Measurements from ENCODE around the gene SMC1A. TPM values are rescaled to one million over a fixed set of nuclear protein-coding genes. Genes with fewer than 3 reads are reported as not detected.

The SMC1A gene
- total RNA-seq, 1 experiment from 2014 or later = 88.3 TPM

GRCh38 chrX:53357799-53358530, 64.5 kb downstream of the SMC1A start (continued):
- TF ChIP-seq, protein P1, sequence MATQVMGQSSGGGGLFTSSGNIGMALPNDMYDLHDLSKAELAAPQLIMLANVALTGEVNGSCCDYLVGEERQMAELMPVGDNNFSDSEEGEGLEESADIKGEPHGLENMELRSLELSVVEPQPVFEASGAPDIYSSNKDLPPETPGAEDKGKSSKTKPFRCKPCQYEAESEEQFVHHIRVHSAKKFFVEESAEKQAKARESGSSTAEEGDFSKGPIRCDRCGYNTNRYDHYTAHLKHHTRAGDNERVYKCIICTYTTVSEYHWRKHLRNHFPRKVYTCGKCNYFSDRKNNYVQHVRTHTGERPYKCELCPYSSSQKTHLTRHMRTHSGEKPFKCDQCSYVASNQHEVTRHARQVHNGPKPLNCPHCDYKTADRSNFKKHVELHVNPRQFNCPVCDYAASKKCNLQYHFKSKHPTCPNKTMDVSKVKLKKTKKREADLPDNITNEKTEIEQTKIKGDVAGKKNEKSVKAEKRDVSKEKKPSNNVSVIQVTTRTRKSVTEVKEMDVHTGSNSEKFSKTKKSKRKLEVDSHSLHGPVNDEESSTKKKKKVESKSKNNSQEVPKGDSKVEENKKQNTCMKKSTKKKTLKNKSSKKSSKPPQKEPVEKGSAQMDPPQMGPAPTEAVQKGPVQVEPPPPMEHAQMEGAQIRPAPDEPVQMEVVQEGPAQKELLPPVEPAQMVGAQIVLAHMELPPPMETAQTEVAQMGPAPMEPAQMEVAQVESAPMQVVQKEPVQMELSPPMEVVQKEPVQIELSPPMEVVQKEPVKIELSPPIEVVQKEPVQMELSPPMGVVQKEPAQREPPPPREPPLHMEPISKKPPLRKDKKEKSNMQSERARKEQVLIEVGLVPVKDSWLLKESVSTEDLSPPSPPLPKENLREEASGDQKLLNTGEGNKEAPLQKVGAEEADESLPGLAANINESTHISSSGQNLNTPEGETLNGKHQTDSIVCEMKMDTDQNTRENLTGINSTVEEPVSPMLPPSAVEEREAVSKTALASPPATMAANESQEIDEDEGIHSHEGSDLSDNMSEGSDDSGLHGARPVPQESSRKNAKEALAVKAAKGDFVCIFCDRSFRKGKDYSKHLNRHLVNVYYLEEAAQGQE (IDR thresholded peaks at IDR 0.05; ENCODE audit: low read depth) = no peak
- TF ChIP-seq RAD21 (IDR thresholded peaks at IDR 0.05; ENCODE audit: low read depth) = no peak
- TF ChIP-seq JUND (IDR thresholded peaks at IDR 0.05) = no peak
- no peak for TF ChIP-seq ZFX (IDR thresholded peaks at IDR 0.05)

DNA sequence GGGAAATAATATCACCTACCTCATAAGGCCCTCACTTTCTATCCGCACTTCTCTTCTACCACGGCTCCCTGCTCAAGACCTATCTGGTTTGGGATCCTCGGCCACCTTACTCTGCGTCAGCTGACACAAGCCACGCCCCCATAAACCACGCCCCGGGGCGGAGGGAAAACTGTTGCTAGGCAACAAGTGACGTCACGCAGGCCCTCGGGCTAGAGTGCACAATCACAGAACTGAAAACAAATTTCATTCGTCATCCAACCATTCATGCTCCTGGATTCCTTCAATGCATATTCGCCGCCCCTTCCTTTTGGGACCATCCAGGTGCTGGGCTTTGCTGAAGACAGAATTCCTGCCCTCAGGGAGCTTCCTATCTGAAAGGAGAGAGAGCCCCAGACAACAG, 66.3 kb downstream of the SMC1A start:
- Histone ChIP-seq H3K4me2 (ENCODE audit: low read length) (no peak overlapping the region), H3K9me3 (ENCODE audit: control insufficient read depth in 1 of 2, insufficient read depth in 1 of 2, low read depth in 1 of 2, low read length in 2 of 2) (no peaks in the 10 kb centered on the region), H3K27me3 (ENCODE audit: insufficient read depth, low read length) (no peaks in the 10 kb centered on the region), H3K4me1 (ENCODE audit: control insufficient read depth in 1 of 2, insufficient read depth in 2 of 2, low read length in 2 of 2) (no peaks in the 10 kb centered on the region), H4K20me1 (ENCODE audit: insufficient read depth) (no peaks in the 10 kb centered on the region), H3K4me3 (replicated peaks in 1 of 2; ENCODE audit: low read depth in 1 of 2, low read length in 2 of 2) (no peak overlapping the region), H3K9ac (ENCODE audit: low read length) (no peak overlapping the region), H3K79me2 (ENCODE audit: insufficient read depth, low read length) (no peaks in the 10 kb centered on the region), H3K36me3 (ENCODE audit: control insufficient read depth in 1 of 2, insufficient read depth in 2 of 2, low read length in 2 of 2) (no peaks in the 10 kb centered on the region), H3K27ac (ENCODE audit: low read depth, low read length) (no peak overlapping the region), H2AFZ (ENCODE audit: low read depth, low read length, poor library complexity, severe bottlenecking) (no peak overlapping the region), H3K9me2 (ENCODE audit: insufficient read depth) (no peaks in the 10 kb centered on the region)
- ChIA-PET RAD21 (ENCODE audit: low non-redundant PET in 1 of 2, low total read pairs in 2 of 2, uncharacterized antibody in 2 of 2, unreplicated experiment in 2 of 2) (no interaction called here), CTCF (no interaction called here), POLR2A (no interaction called here)
- no TSS peak for BruUV-seq (replicated peaks)
- TF ChIP-seq FOSL1 (IDR thresholded peaks at IDR 0.05; ENCODE audit: low read depth) (no peak), CBX3 (IDR thresholded peaks at IDR 0.05; ENCODE audit: low read depth) (no peak), RAD21 (IDR thresholded peaks at IDR 0.05; ENCODE audit: low read depth) (no peak)
- TF ChIP-seq, protein P2, sequence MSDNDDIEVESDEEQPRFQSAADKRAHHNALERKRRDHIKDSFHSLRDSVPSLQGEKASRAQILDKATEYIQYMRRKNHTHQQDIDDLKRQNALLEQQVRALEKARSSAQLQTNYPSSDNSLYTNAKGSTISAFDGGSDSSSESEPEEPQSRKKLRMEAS (IDR thresholded peaks at IDR 0.05) = no peak
- intact Hi-C loops (cut with micrococcal nuclease) = no loop called here
- DNase-seq (ENCODE audit: low read depth, low spot score) (no peak), ATAC-seq (no peak)
